Activated T-helper 2 cell treated with anti-CD3 and anti-CD28 coated beads, Interferon-gamma antibody, Interleukin-2, Interleukin-4, amounts not matched to agents 10 μg/mL and 5 μg/mL and 100 μg/mL, durations not matched to agents 14 hours and 24 hours and 36 hours (primary cell): ENCODE data around the gene WDR7. TPM values are rescaled to one million over a fixed set of nuclear protein-coding genes. Genes with fewer than 3 reads are reported as not detected.

Source experiments
- DNase-seq: peaks from one replicate; pipeline ENCODE4 v3.0.0; 2021; ENCODE audit warnings: low spot score
- H3K27ac Mint-ChIP-seq: one replicate; pipeline ENCODE4 v1.8.0; 2021; ENCODE audit warnings: mixed read lengths
- H3K27me3 Mint-ChIP-seq: one replicate; pipeline ENCODE4 v1.8.0; 2021; ENCODE audit warnings: low read depth, mixed read lengths
- H3K36me3 Mint-ChIP-seq: one replicate; pipeline ENCODE4 v1.8.0; 2021; ENCODE audit warnings: low read depth, mixed read lengths
- H3K4me1 Mint-ChIP-seq: one replicate; pipeline ENCODE4 v1.8.0; 2021; ENCODE audit warnings: low read depth, mixed read lengths
- H3K4me3 Mint-ChIP-seq: one replicate; pipeline ENCODE4 v1.8.0; 2021; ENCODE audit warnings: low read depth, mild to moderate bottlenecking, moderate library complexity, mixed read lengths
- H3K9me3 Mint-ChIP-seq: one replicate; pipeline ENCODE4 v1.8.0; 2021; ENCODE audit warnings: mixed read lengths
- intact Hi-C: fragments of 100-400 bp; cut with micrococcal nuclease; formaldehyde crosslinking; loops from one replicate; pipeline ENCODE4 v1.15.1; 2023
- total RNA-seq: library from RNA; stranded (reverse); gene quantifications from 2 replicates; pipeline ENCODE4 v1.2.3, GENCODE V29; 2022

The WDR7 gene
- total RNA-seq, 1 donor from 2014 or later = 27.1 TPM

GRCh38 chr18:57027190-57027708 lies 376.1 kb downstream of the WDR7 start:
- Mint-ChIP-seq H3K27ac (no peak overlapping the region), H3K9me3 (no peaks in the 10 kb centered on the region), H3K4me1 (peaks cover 1% of the 10 kb centered on the region), H3K27me3 (no peaks in the 10 kb centered on the region), H3K4me3 (no peak overlapping the region), H3K36me3 (peaks cover 6% of the 10 kb centered on the region)
- no peak for DNase-seq
- intact Hi-C loops = no loop called here

GRCh38 chr18:57029761-57030160 lies 378.6 kb downstream of the WDR7 start:
- Mint-ChIP-seq H3K4me3 (no peak overlapping the region), H3K36me3 (peaks cover 4% of the 10 kb centered on the region), H3K4me1 (peaks cover 1% of the 10 kb centered on the region), H3K27ac (no peak overlapping the region), H3K9me3 (no peaks in the 10 kb centered on the region), H3K27me3 (no peaks in the 10 kb centered on the region)
- intact Hi-C loops = no loop called here
- DNase-seq = no peak

- intact Hi-C loops = no loop called here
- Mint-ChIP-seq H3K36me3 (peaks cover 4% of the 10 kb centered on the region), H3K9me3 (no peaks in the 10 kb centered on the region), H3K27me3 (no peaks in the 10 kb centered on the region), H3K4me3 (no peak overlapping the region), H3K4me1 (peaks cover 1% of the 10 kb centered on the region), H3K27ac (no peak overlapping the region)
- DNase-seq = no peak
Observed at GRCh38 chr18:57030417-57030816, 379.3 kb downstream of the WDR7 start.

- no peak overlapping the region for H3K4me3 Mint-ChIP-seq
- DNase-seq = no peak
- H3K27ac Mint-ChIP-seq = no peak overlapping the region
- intact Hi-C loops = no loop called here
- H3K27me3 Mint-ChIP-seq = no peaks in the 10 kb centered on the region
- no peaks in the 10 kb centered on the region for H3K9me3 Mint-ChIP-seq
- H3K36me3 Mint-ChIP-seq = no peaks in the 10 kb centered on the region
- no peaks in the 10 kb centered on the region for H3K4me1 Mint-ChIP-seq
Observed at GRCh38 chr18:57035590-57035989, 384.4 kb downstream of the WDR7 start.

- H3K36me3 Mint-ChIP-seq = no peaks in the 10 kb centered on the region
- intact Hi-C loops = no loop called here
- H3K27ac Mint-ChIP-seq = no peak overlapping the region
- no peaks in the 10 kb centered on the region for H3K27me3 Mint-ChIP-seq
- no peak for DNase-seq
- H3K4me3 Mint-ChIP-seq = no peak overlapping the region
- H3K4me1 Mint-ChIP-seq = peaks cover 1% of the 10 kb centered on the region
- no peaks in the 10 kb centered on the region for H3K9me3 Mint-ChIP-seq
Observed at GRCh38 chr18:57038395-57038794, 387.2 kb downstream of the WDR7 start.

- H3K4me1 Mint-ChIP-seq = peaks cover 1% of the 10 kb centered on the region
- no peak overlapping the region for H3K4me3 Mint-ChIP-seq
- intact Hi-C loops = no loop called here
- no peaks in the 10 kb centered on the region for H3K27me3 Mint-ChIP-seq
- H3K9me3 Mint-ChIP-seq = no peaks in the 10 kb centered on the region
- no peak overlapping the region for H3K27ac Mint-ChIP-seq
- no peaks in the 10 kb centered on the region for H3K36me3 Mint-ChIP-seq
- no peak for DNase-seq
Observed at GRCh38 chr18:57040175-57040574, 389.0 kb downstream of the WDR7 start.

GRCh38 chr18:57043241-57043640 lies 392.1 kb downstream of the WDR7 start:
- intact Hi-C loops = no loop called here
- no peak for DNase-seq
- H3K27me3 Mint-ChIP-seq = no peaks in the 10 kb centered on the region
- no peaks in the 10 kb centered on the region for H3K36me3 Mint-ChIP-seq
- H3K27ac Mint-ChIP-seq = no peak overlapping the region
- H3K4me3 Mint-ChIP-seq = no peak overlapping the region
- peaks cover 1% of the 10 kb centered on the region for H3K4me1 Mint-ChIP-seq
- H3K9me3 Mint-ChIP-seq = no peaks in the 10 kb centered on the region

GRCh38 chr18:57048351-57048750 lies 397.2 kb downstream of the WDR7 start:
- intact Hi-C loops = no loop called here
- Mint-ChIP-seq H3K4me3 (no peak overlapping the region), H3K9me3 (no peaks in the 10 kb centered on the region), H3K4me1 (no peaks in the 10 kb centered on the region), H3K36me3 (no peaks in the 10 kb centered on the region), H3K27ac (no peak overlapping the region), H3K27me3 (no peaks in the 10 kb centered on the region)
- DNase-seq = no peak

GRCh38 chr18:57048859-57049258 lies 397.7 kb downstream of the WDR7 start:
- no peaks in the 10 kb centered on the region for H3K27me3 Mint-ChIP-seq
- H3K36me3 Mint-ChIP-seq = no peaks in the 10 kb centered on the region
- H3K4me1 Mint-ChIP-seq = no peaks in the 10 kb centered on the region
- DNase-seq = no peak
- intact Hi-C loops = no loop called here
- no peak overlapping the region for H3K4me3 Mint-ChIP-seq
- no peaks in the 10 kb centered on the region for H3K9me3 Mint-ChIP-seq
- no peak overlapping the region for H3K27ac Mint-ChIP-seq

GRCh38 chr18:57050310-57050949 lies 399.3 kb downstream of the WDR7 start:
- intact Hi-C loops = no loop called here

GRCh38 chr18:57051021-57051656 lies 400.0 kb downstream of the WDR7 start:
- H3K4me3 Mint-ChIP-seq = no peak overlapping the region
- no peaks in the 10 kb centered on the region for H3K36me3 Mint-ChIP-seq
- peaks cover 7% of the 10 kb centered on the region for H3K27me3 Mint-ChIP-seq
- H3K27ac Mint-ChIP-seq = no peak overlapping the region
- DNase-seq = no peak
- intact Hi-C loops = no loop called here
- H3K4me1 Mint-ChIP-seq = no peaks in the 10 kb centered on the region
- peaks cover 6% of the 10 kb centered on the region for H3K9me3 Mint-ChIP-seq

More at GRCh38 chr18:57050310-57050949, 399.3 kb downstream of the WDR7 start:
- Mint-ChIP-seq H3K4me3 (no peak overlapping the region), H3K9me3 (peaks cover 6% of the 10 kb centered on the region), H3K4me1 (no peaks in the 10 kb centered on the region), H3K27ac (no peak overlapping the region), H3K27me3 (peaks cover 7% of the 10 kb centered on the region), H3K36me3 (no peaks in the 10 kb centered on the region)
- no peak for DNase-seq

- Mint-ChIP-seq H3K4me1 (no peaks in the 10 kb centered on the region), H3K9me3 (peaks cover 6% of the 10 kb centered on the region), H3K27ac (no peak overlapping the region), H3K27me3 (peaks cover 7% of the 10 kb centered on the region), H3K4me3 (no peak overlapping the region), H3K36me3 (no peaks in the 10 kb centered on the region)
- DNase-seq = no peak
- intact Hi-C loops = no loop called here
Observed at GRCh38 chr18:57051657-57052044, 400.5 kb downstream of the WDR7 start.

- no peak for DNase-seq
- Mint-ChIP-seq H3K9me3 (peaks cover 6% of the 10 kb centered on the region), H3K36me3 (no peaks in the 10 kb centered on the region), H3K27ac (no peak overlapping the region), H3K4me1 (no peaks in the 10 kb centered on the region), H3K4me3 (no peak overlapping the region), H3K27me3 (peaks cover 9% of the 10 kb centered on the region)
- intact Hi-C loops = no loop called here
Observed at GRCh38 chr18:57052173-57052572, 401.0 kb downstream of the WDR7 start.
